GM12864 (cell line): ENCODE measurements around the gene BPIFB1.

Experiments used
- DNase-seq: peaks from one replicate; pipeline ENCODE4 v3.0.0-alpha.2; 2011; ENCODE audit warnings: low read depth
- H3K4me3 ChIP-seq: 2 replicates; pipeline ENCODE4 v1.5.1; 2011; ENCODE audit warnings: mild to moderate bottlenecking, low read depth, low read length, control low read depth
- CTCF ChIP-seq: IDR thresholded peaks from 2 replicates; pipeline ENCODE4 v1.5.1; 2011; ENCODE audit warnings: low read depth, mild to moderate bottlenecking, moderate library complexity, low read length, control low read depth, inconsistent platforms; ENCODE audit errors: missing control alignments

The BPIFB1 gene

DNA sequence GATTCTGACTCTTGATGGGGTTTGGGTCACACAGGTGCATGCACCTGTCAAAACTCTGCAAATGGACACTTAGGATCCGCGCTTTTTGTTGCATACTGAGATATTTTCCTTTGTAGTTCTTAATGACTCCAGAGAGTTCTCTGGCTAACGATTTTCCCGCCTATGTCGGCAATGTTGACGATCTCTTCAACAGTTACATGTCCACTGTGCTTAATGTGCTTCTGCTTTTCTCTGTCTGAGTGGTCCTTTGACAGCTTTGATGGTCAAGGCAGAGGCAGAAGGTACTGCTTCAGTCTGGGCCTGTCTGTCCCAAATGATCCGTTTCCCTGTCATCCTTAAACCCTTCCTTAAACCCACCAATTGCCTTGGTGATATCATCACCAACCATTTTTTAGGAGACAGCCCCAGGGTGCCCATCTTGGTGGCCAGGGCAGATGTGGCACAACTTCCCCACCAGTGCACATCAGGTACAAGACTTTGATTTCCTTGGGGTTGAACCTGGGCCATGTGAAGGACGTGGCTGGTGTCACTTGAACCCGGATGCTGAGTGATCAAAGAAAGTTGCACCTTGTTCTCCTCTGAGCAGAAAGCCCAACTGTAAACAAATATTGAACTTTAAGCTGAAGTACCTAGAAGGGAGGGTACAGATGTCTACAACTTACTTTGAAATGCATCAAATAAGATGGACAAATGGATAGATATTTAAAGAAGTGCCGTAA, 10.7 kb upstream of the BPIFB1 start:
- H3K4me3 ChIP-seq = no peak overlapping the region
- no peak for DNase-seq
- TF ChIP-seq CTCF = no peak

DNA sequence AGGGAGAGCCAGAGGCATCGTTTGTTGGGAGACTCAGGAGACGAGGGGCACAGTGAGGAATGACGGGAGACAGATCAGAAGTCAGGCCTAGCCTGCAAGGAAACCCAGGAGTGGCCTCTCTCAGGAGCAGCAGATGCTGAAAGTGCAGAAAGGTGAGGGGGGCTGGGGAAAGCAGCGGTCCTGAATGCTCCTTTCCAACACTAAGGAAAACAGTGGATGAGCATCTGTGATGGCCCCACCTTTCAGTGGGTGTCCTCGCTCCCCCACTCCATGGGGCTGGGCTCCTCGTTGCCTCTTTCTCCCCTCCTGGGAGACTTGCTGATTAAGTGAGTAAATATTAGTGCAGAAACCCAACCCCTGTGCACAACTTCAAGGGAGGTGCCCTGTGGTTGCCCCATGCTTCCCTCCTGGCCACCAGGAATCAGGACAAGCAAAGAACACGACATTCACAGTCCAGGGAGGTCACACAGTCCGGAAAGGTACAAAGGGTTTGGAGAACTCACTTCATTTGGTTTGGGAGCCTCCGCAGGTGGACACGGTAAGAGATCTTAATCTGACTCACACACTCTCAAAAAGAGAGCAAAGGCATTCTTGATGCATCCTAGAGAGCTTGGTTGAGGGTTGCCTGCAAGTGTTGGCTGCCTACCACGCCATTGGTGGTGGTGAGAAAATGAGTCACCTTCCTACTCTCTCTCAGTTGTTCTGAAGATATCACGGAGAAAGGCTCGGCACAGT, 9.7 kb upstream of the BPIFB1 start:
- DNase-seq = no peak
- TF ChIP-seq CTCF = no peak
- no peak overlapping the region for H3K4me3 ChIP-seq

DNA sequence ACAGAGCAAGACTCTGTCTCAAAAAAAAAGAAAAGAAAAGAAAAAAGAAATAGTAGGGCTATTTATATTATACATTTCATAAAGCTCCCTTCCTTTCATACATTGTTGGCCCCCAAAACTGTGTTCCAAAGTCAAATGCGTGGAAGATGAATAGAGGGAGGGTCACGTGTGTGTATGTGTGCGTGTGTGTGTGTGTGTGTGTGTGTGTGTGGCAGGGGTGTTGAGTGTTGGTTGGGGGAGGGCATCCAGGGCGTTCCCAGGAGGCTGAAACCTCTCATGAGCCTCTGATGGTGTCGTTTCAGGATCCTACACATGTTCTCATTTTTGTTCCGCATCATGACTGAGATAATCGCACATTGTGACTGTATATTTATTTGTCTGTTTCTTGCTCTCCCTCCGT, 7.8 kb upstream of the BPIFB1 start:
- DNase-seq = no peak
- H3K4me3 ChIP-seq = no peak overlapping the region
- TF ChIP-seq CTCF = no peak

DNA sequence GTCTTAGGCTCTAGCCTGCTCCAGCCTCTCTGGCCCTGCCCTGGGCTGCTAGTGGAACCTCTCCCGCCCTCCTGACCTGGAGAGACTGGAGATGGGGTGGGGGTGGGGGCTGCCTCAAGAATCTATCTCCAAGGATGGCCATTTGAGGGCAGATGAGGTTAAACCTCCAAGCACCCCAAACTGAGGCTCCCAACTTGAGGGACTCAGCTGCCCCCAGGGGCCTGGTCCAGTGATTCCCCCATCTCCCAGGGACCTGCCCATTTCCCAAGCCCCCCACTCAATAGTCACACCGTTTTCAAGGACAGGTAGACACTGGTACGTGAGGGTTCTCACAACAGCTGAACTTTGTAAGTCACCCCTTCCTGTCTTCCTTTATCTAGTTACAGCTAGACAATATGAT, 7.1 kb upstream of the BPIFB1 start:
- DNase-seq = no peak
- no peak overlapping the region for H3K4me3 ChIP-seq
- TF ChIP-seq CTCF = no peak

DNA sequence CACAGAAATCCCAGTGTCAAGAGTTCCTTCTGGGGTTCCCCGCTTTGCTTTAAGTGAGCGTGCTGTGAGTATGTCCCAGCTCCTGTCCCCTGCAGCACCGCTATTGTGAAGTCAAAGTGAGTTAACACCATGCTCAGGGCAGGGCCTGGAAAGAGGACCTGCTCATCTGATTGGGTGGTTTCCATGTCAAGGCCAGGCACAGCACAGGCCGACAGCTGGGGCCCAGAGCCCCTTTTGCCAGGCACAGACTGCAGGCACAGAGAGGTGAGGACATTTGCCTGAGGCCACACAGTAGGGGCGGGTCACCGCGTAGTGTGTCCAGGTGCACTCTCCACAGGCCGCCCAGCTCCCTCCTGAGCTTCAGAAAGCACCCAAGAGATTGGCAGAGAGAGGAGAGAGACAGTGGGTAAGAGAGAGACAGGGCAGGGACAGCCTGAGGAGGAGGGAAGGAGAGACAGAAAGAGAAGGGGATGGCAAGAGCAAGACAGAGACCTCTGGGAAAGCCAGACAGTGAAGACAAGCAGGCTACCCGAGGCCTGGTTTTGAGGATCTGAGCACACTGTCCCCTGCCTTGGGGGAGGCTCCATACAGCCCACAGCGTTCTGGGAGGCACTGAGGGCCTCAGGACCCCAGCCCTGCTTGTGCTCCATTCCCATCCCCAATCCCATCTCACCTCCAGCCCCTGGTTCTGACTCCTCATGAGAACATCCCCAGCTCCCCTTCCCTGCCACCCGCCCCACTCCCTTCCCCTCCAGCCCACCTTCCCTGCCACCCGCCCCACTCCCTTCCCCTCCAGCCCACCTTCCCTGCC, 6.5 kb upstream of the BPIFB1 start:
- TF ChIP-seq CTCF = no peak
- DNase-seq = no peak
- H3K4me3 ChIP-seq = no peak overlapping the region

- DNase-seq = no peak
- H3K4me3 ChIP-seq = no peak overlapping the region
- no peak for TF ChIP-seq CTCF
These were observed 5.3 kb upstream of the BPIFB1 start for GRCh38 chr20:33277471-33278441.
